ENCODE measurements around the gene SMS. TPM values are rescaled to one million over a fixed set of nuclear protein-coding genes. Genes with fewer than 3 reads are reported as not detected.

Gene SMS
- total RNA-seq, 2 donors from 2014 or later = 13.5 to 20.5 TPM

GRCh38 chrX:22024577-22024976 is 84.1 kb downstream of the SMS start:
- H3K4me3 ChIP-seq = no peak overlapping the region
- no peaks in the 10 kb centered on the region for H3K36me3 ChIP-seq (replicated peaks in 1 of 2; ENCODE audit: insufficient read depth in 1 of 2, low read depth in 2 of 2)
- H3K27me3 ChIP-seq = no peaks in the 10 kb centered on the region
- no peak for DNase-seq
- no peaks in the 10 kb centered on the region for H3K9me3 ChIP-seq
- no peak for ATAC-seq
- 32 to 52% methylated on average over 2 of the region's 2 CpGs for WGBS, 2 donors
- no peaks in the 10 kb centered on the region for H3K4me1 ChIP-seq
- H3K27ac ChIP-seq = no peak overlapping the region
- intact Hi-C loops (cut with DNase I) = no loop called here
- no peak for TF ChIP-seq POLR2A (IDR thresholded peaks at IDR 0.05)
- TF ChIP-seq CTCF (IDR thresholded peaks at IDR 0.05) = no peak

- no peaks in the 10 kb centered on the region for H3K27me3 ChIP-seq
- intact Hi-C loops (cut with DNase I) = no loop called here
Measured at GRCh38 chrX:22025751-22026150, 85.2 kb downstream of the SMS start.

GRCh38 chrX:22026731-22027130 is 86.2 kb downstream of the SMS start:
- intact Hi-C loops (cut with DNase I) = no loop called here
- H3K9me3 ChIP-seq = no peaks in the 10 kb centered on the region
- H3K27ac ChIP-seq = no peak overlapping the region
- TF ChIP-seq CTCF (IDR thresholded peaks at IDR 0.05) = no peak
- no peak for TF ChIP-seq POLR2A (IDR thresholded peaks at IDR 0.05)
- ATAC-seq (no peak), DNase-seq (no peak)
- no peaks in the 10 kb centered on the region for H3K4me1 ChIP-seq
- no peaks in the 10 kb centered on the region for H3K36me3 ChIP-seq (replicated peaks in 1 of 2; ENCODE audit: insufficient read depth in 1 of 2, low read depth in 2 of 2)
- no peak overlapping the region for H3K4me3 ChIP-seq
- H3K27me3 ChIP-seq = no peaks in the 10 kb centered on the region
- WGBS, 2 donors = 84 to 86% methylated on average over 1 to 4 of the region's 4 CpGs

More at GRCh38 chrX:22025751-22026150, 85.2 kb downstream of the SMS start:
- H3K36me3 ChIP-seq (replicated peaks in 1 of 2; ENCODE audit: insufficient read depth in 1 of 2, low read depth in 2 of 2) = no peaks in the 10 kb centered on the region
- WGBS, 2 donors = 62% methylated on average over 7 of the region's 7 CpGs
- H3K27ac ChIP-seq = no peak overlapping the region
- no peak for TF ChIP-seq POLR2A (IDR thresholded peaks at IDR 0.05)
- no peak for TF ChIP-seq CTCF (IDR thresholded peaks at IDR 0.05)
- H3K9me3 ChIP-seq = no peaks in the 10 kb centered on the region
- ATAC-seq (no peak), DNase-seq (no peak)
- no peak overlapping the region for H3K4me3 ChIP-seq
- no peaks in the 10 kb centered on the region for H3K4me1 ChIP-seq

GRCh38 chrX:22032084-22032483 is 91.6 kb downstream of the SMS start, which contains the start of gene PHEX:
Gene PHEX (plus strand): TSS chrX:22032325. CDS start chrX:22033006, 681 bp downstream.
- H3K4me3 ChIP-seq = no peak within 1 kb of the TSS
- no peak for TF ChIP-seq CTCF (IDR thresholded peaks at IDR 0.05)
- TF ChIP-seq POLR2A (IDR thresholded peaks at IDR 0.05) = no peak
- intact Hi-C loops (cut with DNase I) = no loop called here
- no peaks in the 10 kb centered on the region for H3K36me3 ChIP-seq (replicated peaks in 1 of 2; ENCODE audit: insufficient read depth in 1 of 2, low read depth in 2 of 2)
- H3K9me3 ChIP-seq = no peaks in the 10 kb centered on the region
- no peaks in the 10 kb centered on the region for H3K27me3 ChIP-seq
- DNase-seq = no peak
- H3K4me1 ChIP-seq = no peaks in the 10 kb centered on the region
- no peak within 1 kb of the TSS for H3K27ac ChIP-seq
- WGBS, 2 donors = 53 to 60% methylated on average over 1 of the region's 1 CpG
- no peak for ATAC-seq

GRCh38 chrX:22032506-22032905 is 92.0 kb downstream of the SMS start:
- no peaks in the 10 kb centered on the region for H3K9me3 ChIP-seq
- no peak overlapping the region for H3K27ac ChIP-seq
- H3K4me1 ChIP-seq = no peaks in the 10 kb centered on the region
- DNase-seq = no peak
- no peak overlapping the region for H3K4me3 ChIP-seq
- 67 to 71% methylated on average over 6 of the region's 6 CpGs for WGBS, 2 donors
- no peaks in the 10 kb centered on the region for H3K27me3 ChIP-seq
- ATAC-seq = no peak
- intact Hi-C loops (cut with DNase I) = no loop called here
- TF ChIP-seq POLR2A (IDR thresholded peaks at IDR 0.05) = no peak
- TF ChIP-seq CTCF (IDR thresholded peaks at IDR 0.05) = no peak
- no peaks in the 10 kb centered on the region for H3K36me3 ChIP-seq (replicated peaks in 1 of 2; ENCODE audit: insufficient read depth in 1 of 2, low read depth in 2 of 2)
